Subcutaneous adipose tissue (tissue), 4 donors: ENCODE data around the gene NDST3. TPM values are rescaled to one million over a fixed set of nuclear protein-coding genes. Genes with fewer than 3 reads are reported as not detected.

Experiments
- total RNA-seq, 4 donors: library from RNA; depleted of rRNA; stranded (reverse); fragments of >200 nt; gene quantifications; one replicate each; pipeline ENCODE4 v1.1.0, GENCODE V29; 2016
- TF ChIP-seq, protein P1 (sequence below): fragments of 450-650 bp; IDR thresholded peaks from one replicate; pipeline ENCODE4 v1.5.1; 2016; ENCODE audit warnings: low read depth, mild to moderate bottlenecking, control low read depth, antibody characterized with exemption, moderate library complexity

NDST3 gene
- total RNA-seq, 4 donors from 2014 or later = not detected

DNA sequence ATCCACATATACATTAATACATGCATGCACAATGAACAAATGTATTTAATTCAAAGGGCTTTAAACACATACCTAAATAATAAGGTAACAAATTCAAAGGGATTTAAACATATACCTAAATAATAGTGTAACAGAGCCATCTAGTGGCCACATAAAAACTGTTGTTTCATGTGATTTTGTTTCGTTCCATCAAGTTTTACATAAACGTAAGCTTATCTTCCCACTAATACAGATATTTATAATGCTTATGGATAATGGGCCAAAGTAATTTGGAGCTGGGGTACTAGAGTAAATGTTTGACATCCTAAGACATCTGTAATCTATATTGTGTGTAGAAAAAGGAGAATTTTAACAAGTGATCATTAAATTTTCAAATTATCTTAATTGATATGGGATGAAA, 236.2 kb downstream of the NDST3 start:
- TF ChIP-seq, protein P1, sequence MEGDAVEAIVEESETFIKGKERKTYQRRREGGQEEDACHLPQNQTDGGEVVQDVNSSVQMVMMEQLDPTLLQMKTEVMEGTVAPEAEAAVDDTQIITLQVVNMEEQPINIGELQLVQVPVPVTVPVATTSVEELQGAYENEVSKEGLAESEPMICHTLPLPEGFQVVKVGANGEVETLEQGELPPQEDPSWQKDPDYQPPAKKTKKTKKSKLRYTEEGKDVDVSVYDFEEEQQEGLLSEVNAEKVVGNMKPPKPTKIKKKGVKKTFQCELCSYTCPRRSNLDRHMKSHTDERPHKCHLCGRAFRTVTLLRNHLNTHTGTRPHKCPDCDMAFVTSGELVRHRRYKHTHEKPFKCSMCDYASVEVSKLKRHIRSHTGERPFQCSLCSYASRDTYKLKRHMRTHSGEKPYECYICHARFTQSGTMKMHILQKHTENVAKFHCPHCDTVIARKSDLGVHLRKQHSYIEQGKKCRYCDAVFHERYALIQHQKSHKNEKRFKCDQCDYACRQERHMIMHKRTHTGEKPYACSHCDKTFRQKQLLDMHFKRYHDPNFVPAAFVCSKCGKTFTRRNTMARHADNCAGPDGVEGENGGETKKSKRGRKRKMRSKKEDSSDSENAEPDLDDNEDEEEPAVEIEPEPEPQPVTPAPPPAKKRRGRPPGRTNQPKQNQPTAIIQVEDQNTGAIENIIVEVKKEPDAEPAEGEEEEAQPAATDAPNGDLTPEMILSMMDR = no peak

DNA sequence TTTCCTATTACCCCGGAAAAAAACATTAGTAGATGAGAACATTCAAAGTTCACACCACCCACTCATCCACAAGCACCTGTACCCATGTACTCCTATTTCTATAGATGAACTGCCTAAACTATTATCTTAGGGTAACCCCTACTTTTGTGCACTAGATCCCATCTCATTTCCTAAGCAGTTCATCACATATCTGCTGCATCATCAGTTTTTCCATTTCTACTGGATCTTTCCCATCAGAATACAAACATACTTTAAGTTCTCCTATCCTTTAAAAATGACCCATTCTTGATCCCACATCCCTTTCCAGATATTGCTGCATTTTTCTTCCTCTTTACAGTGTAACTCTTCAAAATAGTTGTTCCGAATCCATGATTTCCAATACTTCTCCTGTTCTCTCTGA, 237.5 kb downstream of the NDST3 start:
- TF ChIP-seq, protein P1 = no peak

DNA sequence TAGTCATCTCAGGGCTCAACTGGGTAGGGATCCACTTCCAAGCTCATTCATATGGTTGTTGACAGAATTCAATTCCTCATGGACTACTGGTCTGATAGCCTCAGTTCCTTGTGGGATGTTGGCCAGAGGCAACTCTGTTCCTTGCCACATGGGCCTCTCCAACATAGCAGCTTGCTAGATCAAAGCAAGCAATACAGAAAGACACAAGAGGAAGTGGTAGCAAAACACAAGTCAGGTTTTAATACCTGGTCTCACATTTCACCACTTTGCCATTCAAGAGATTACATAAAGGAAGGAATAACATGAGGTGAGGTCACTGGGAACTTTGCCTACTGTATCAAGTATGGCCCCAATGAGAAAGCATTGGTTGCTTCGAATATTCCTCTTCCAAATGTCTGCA, 239.4 kb downstream of the NDST3 start:
- TF ChIP-seq, protein P1 = no peak

DNA sequence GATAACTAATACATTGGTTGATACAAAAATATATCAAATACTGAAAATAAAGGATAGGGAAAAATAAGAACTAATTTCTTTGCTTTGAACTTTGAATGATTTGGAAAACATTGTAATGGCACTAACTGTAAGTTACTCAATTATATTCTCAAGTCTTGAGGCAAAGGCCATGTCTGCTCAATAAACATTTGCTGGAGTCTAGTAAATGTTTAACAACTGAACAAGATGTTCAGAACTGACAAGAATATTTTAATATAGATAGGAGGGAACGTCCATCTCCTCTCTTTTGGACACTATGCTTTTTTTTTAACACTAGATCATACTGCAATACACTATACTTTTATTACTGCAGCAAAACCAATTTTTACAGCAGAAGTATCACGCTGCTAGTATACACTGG, 242.3 kb downstream of the NDST3 start:
- TF ChIP-seq, protein P1 = no peak

DNA sequence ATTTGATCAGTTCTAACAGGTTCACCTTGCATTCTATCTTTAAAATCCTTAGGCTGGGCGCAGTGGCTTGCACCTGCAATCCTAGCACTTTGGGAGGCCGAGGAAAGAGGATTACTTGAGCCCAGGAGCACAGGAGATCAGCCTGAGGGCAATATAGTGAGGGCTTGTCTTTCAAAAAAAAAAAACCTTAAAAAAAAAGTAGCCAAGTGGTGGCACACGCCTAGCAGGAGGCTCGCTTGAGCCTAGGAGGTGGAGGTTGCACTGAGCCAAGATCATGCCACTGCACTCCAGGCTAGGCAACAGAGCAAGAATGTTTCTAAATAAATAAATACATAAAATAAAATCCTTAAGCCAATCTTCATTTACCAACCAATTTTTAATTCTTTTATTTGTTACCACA, 243.0 kb downstream of the NDST3 start:
- TF ChIP-seq, protein P1 = no peak

DNA sequence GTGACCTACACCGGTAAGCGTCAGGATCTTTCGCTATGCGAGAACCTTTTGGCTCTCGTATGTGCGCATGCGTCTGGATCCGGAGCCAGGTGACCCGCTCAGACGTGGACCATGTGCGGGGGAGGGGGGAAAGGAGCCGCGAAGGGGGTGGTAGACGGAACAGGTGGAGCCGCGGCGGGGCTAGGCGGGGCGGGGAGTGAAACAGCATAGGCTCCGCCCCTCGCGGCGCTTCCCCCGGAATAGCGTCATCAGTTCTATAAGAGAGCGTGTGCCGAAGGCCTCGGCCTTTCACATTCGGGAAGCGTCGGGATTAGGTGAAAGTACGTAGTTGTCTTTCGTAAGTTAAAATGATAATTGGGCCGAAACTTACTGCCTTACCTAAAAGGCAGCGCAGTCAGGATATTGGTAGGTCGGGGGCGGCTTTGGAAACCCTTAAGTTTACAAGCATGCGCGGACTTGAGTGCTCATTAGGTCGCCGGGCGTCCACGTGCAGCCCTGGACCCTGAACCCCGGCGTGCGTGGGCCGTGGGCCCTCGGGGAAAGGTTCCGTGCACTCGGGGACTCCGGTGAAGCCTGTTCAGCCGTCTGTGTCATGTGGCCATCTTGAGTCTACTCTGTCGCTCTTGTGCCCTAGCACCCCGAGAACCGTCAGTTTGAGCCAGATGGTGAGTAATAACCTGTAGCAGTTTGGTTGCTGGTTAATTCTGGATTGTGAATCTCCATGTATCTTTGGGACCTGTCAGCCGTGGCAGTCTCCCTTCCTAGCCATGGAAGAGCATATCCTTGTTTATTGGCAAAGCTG, 244.4 kb downstream of the NDST3 start:
- TF ChIP-seq, protein P1 = no peak

DNA sequence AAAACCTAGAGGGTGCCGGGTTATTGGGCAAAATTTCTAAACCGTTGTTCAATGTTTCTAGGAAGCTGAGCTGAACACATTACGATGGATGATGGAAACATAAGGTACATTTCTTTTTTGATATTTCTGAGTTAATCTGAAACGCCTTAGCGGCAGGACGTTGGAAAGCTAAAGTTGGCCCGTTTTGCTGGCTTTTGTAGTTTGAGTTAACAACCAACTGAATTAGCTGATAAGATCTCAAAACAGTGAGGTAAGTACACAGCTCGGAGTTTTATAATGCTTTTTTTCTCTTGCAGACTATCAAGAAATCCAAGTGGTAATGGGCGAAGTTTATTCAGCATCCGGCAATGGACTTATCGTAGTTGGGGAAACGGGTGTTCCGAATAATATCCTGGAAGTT, 245.0 kb downstream of the NDST3 start:
- TF ChIP-seq, protein P1 = no peak
